Measurements from ENCODE around the gene PTTG1.
A peak's percentile ranks its signal among the peaks of the same experiment; 100 is the strongest.

PTTG1 gene

DNA sequence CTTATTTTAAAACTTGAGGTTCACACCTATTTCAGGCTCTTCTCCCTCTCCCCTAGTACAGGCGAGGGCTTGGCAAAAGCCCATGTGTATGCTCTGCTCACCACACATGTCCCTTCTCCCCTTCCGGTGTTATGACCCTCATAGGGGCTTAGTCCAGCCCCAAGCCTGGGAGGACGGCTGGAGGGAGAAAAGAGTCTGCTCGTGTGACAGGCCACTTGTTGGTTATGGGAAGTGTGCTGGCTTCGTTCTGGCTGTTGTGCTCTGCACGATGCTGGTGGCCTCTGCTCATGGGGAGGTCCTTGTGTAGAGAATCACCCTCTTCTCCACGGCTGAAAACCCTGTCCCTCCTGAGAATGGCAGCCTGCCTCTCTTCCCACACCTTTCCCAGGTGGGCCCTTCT is 11.1 kb downstream of the PTTG1 start:
- Histone ChIP-seq H3K27ac (replicated peaks; ENCODE audit: low read length) (no peak overlapping the region), H3K4me1 (ENCODE audit: control insufficient read depth in 2 of 2, insufficient read depth in 1 of 2, low read depth in 1 of 2, low read length in 2 of 2) (peaks cover 12 to 16% of the 10 kb centered on the region in 2 donors), H3K4me2 (ENCODE audit: insufficient read depth, low read length, poor library complexity, severe bottlenecking) (no peak overlapping the region), H3K4ac (ENCODE audit: low read length) (no peak overlapping the region), H4K8ac (ENCODE audit: low read depth, low read length) (no peak overlapping the region), H2BK12ac (ENCODE audit: low read length) (no peak overlapping the region), H3K36me3 (replicated peaks in 1 of 2; ENCODE audit: control insufficient read depth in 2 of 2, insufficient read depth in 2 of 2, low read length in 2 of 2) (peaks cover 11 to 24% of the 10 kb centered on the region in 2 donors), H2BK120ac (ENCODE audit: low read depth, low read length) (no peak overlapping the region), H3K27me3 (ENCODE audit: control insufficient read depth in 3 of 3, insufficient read depth in 3 of 3, low read depth in 1 of 3, low read length in 3 of 3) (peaks cover 0 to 5% (median 0%) of the 10 kb centered on the region in 3 experiments), H2BK15ac (ENCODE audit: low read length) (no peak overlapping the region), H4K91ac (ENCODE audit: low read depth, low read length, poor library complexity) (no peak overlapping the region), H3K23ac (ENCODE audit: low read depth, low read length, poor library complexity) (no peak overlapping the region), H3K14ac (ENCODE audit: low read length) (no peak overlapping the region), H3K9ac (ENCODE audit: low read depth, low read length, poor library complexity) (no peak overlapping the region), H2AFZ (ENCODE audit: low read length) (peak overlapping the region; percentile 84), H3K18ac (ENCODE audit: low read length) (no peak overlapping the region), H3K79me1 (ENCODE audit: low read depth, low read length) (no peaks in the 10 kb centered on the region), H3K4me3 (ENCODE audit: low read length in 2 of 2) (peak overlapping the region in 1 of 2 donors; percentile 50), H2BK5ac (ENCODE audit: low read length) (no peak overlapping the region), H3K9me3 (replicated peaks in 1 of 2; ENCODE audit: control insufficient read depth in 2 of 2, insufficient read depth in 1 of 2, low read depth in 1 of 2, low read length in 2 of 2) (no peaks in the 10 kb centered on the region), H2AK5ac (ENCODE audit: low read depth, low read length) (no peak overlapping the region)
- no CpG with 5 or more reads among the region's 7 CpGs for WGBS, 2 donors (ENCODE audit: extremely low coverage in 2 of 2, insufficient read length in 2 of 2, insufficient replicate concordance in 1 of 2)
- DNase-seq (ENCODE audit: low spot score), result no peak

DNA sequence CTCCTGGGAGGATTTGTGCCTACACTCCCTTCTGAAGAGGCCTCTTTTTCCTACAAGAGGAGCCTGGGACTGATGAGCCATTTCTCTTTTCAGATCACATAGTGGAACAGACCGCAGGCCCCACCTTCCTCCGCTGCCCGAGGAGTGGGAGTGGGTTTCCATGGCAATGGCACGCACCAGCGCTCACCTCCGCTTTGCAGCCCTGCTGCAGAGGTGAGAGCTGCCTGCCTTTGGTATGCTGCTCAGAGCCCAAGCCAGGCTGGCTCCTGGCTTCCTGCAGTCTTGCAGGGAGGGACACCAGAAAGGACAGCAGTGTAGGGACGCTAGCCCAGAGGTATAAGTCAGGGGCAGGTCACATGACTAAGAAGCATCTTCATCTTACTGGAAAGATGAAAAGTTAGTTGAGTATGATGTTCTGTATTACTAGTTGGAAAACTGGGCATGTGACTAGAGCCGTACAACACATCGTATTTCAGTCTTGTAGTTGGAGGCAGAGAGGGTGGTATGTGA is 12.4 kb downstream of the PTTG1 start:
- Histone ChIP-seq H3K4me1 (ENCODE audit: control insufficient read depth in 2 of 2, insufficient read depth in 1 of 2, low read depth in 1 of 2, low read length in 2 of 2) (peaks cover 14 to 16% of the 10 kb centered on the region in 2 donors), H4K8ac (ENCODE audit: low read depth, low read length) (no peak overlapping the region), H3K79me1 (ENCODE audit: low read depth, low read length) (no peaks in the 10 kb centered on the region), H3K4ac (ENCODE audit: low read length) (no peak overlapping the region), H3K23ac (ENCODE audit: low read depth, low read length, poor library complexity) (no peak overlapping the region), H3K9ac (ENCODE audit: low read depth, low read length, poor library complexity) (no peak overlapping the region), H3K36me3 (replicated peaks in 1 of 2; ENCODE audit: control insufficient read depth in 2 of 2, insufficient read depth in 2 of 2, low read length in 2 of 2) (peaks cover 8 to 11% of the 10 kb centered on the region in 2 donors), H3K4me3 (ENCODE audit: low read length in 2 of 2) (peak overlapping the region in 1 of 2 donors; percentile 21), H3K18ac (ENCODE audit: low read length) (no peak overlapping the region), H4K91ac (ENCODE audit: low read depth, low read length, poor library complexity) (no peak overlapping the region), H2BK12ac (ENCODE audit: low read length) (no peak overlapping the region), H3K4me2 (ENCODE audit: insufficient read depth, low read length, poor library complexity, severe bottlenecking) (peak overlapping the region; percentile 13), H2AK5ac (ENCODE audit: low read depth, low read length) (no peak overlapping the region), H2BK5ac (ENCODE audit: low read length) (no peak overlapping the region), H2BK15ac (ENCODE audit: low read length) (no peak overlapping the region), H2AFZ (ENCODE audit: low read length) (peak overlapping the region; percentile 84), H3K27ac (replicated peaks; ENCODE audit: low read length) (no peak overlapping the region), H3K9me3 (replicated peaks in 1 of 2; ENCODE audit: control insufficient read depth in 2 of 2, insufficient read depth in 1 of 2, low read depth in 1 of 2, low read length in 2 of 2) (no peaks in the 10 kb centered on the region), H3K27me3 (ENCODE audit: control insufficient read depth in 3 of 3, insufficient read depth in 3 of 3, low read depth in 1 of 3, low read length in 3 of 3) (peaks cover 0 to 5% (median 0%) of the 10 kb centered on the region in 3 experiments), H2BK120ac (ENCODE audit: low read depth, low read length) (no peak overlapping the region), H3K14ac (ENCODE audit: low read length) (no peak overlapping the region)
- DNase-seq (ENCODE audit: low spot score), result peak; percentile 30
- WGBS, 2 donors (ENCODE audit: extremely low coverage in 2 of 2, insufficient read length in 2 of 2, insufficient replicate concordance in 1 of 2), result no CpG with 5 or more reads among the region's 9 CpGs

DNA sequence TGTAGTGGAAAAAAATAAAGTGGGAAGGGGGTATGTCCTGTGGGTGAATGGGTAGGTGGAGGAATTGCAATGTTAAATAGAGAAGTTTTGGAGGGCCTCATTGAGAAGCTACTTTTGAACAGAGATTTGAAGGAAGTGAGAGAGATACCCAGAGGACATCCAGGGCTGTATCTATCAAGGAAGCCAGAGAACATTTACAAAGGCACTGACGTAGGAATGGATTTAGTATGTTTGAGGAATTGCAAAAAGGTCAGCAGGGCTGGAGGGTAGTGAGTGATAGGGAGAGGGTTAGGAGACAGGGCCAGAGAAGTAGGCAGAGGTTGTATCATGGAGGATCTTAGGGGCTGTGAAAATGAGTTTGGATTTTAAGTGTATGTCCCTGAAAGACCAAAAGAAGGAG is 13.9 kb downstream of the PTTG1 start:
- Histone ChIP-seq H4K8ac (ENCODE audit: low read depth, low read length) (no peak overlapping the region), H3K36me3 (replicated peaks in 1 of 2; ENCODE audit: control insufficient read depth in 2 of 2, insufficient read depth in 2 of 2, low read length in 2 of 2) (peaks cover 0 to 4% of the 10 kb centered on the region in 2 donors), H3K14ac (ENCODE audit: low read length) (no peak overlapping the region), H3K27me3 (ENCODE audit: control insufficient read depth in 3 of 3, insufficient read depth in 3 of 3, low read depth in 1 of 3, low read length in 3 of 3) (peaks cover 0 to 5% (median 0%) of the 10 kb centered on the region in 3 experiments), H2BK120ac (ENCODE audit: low read depth, low read length) (no peak overlapping the region), H2BK15ac (ENCODE audit: low read length) (no peak overlapping the region), H3K4me1 (ENCODE audit: control insufficient read depth in 2 of 2, insufficient read depth in 1 of 2, low read depth in 1 of 2, low read length in 2 of 2) (peaks cover 14 to 16% of the 10 kb centered on the region in 2 donors), H3K4ac (ENCODE audit: low read length) (no peak overlapping the region), H2AK5ac (ENCODE audit: low read depth, low read length) (no peak overlapping the region), H3K18ac (ENCODE audit: low read length) (no peak overlapping the region), H2BK5ac (ENCODE audit: low read length) (no peak overlapping the region), H3K4me2 (ENCODE audit: insufficient read depth, low read length, poor library complexity, severe bottlenecking) (no peak overlapping the region), H4K91ac (ENCODE audit: low read depth, low read length, poor library complexity) (no peak overlapping the region), H2AFZ (ENCODE audit: low read length) (no peak overlapping the region), H3K9me3 (replicated peaks in 1 of 2; ENCODE audit: control insufficient read depth in 2 of 2, insufficient read depth in 1 of 2, low read depth in 1 of 2, low read length in 2 of 2) (no peaks in the 10 kb centered on the region), H2BK12ac (ENCODE audit: low read length) (no peak overlapping the region), H3K79me1 (ENCODE audit: low read depth, low read length) (no peaks in the 10 kb centered on the region), H3K9ac (ENCODE audit: low read depth, low read length, poor library complexity) (no peak overlapping the region), H3K27ac (replicated peaks; ENCODE audit: low read length) (no peak overlapping the region), H3K23ac (ENCODE audit: low read depth, low read length, poor library complexity) (no peak overlapping the region), H3K4me3 (ENCODE audit: low read length in 2 of 2) (no peak overlapping the region)
- no peak for DNase-seq (ENCODE audit: low spot score)
- WGBS, 2 donors (ENCODE audit: extremely low coverage in 2 of 2, insufficient read length in 2 of 2, insufficient replicate concordance in 1 of 2), result no CpG with 5 or more reads among the region's 1 CpG

DNA sequence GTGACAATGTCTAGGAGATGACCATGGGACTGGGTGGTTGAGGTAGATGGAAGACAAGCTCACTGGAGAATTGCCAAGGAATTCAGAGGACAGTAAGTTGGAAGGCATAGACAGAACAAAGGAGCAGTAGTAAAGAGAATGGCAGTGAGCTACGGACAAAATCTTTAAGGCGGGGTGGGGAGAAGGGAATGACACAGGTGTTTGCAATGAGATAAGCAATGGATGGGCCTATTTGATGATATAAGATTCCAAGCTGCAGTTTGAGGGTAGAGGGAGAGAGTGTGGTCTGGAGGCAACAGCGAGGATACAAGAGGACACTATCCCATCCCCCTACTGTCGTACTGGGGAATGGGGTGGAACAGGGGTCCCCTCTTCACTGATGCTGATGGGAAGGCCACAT is 14.4 kb downstream of the PTTG1 start:
- H2BK5ac ChIP-seq (ENCODE audit: low read length), result no peak overlapping the region
- no peak overlapping the region for H3K4me2 ChIP-seq (ENCODE audit: insufficient read depth, low read length, poor library complexity, severe bottlenecking)
- H3K23ac ChIP-seq (ENCODE audit: low read depth, low read length, poor library complexity), result no peak overlapping the region
- peaks cover 0 to 4% of the 10 kb centered on the region in 2 donors for H3K36me3 ChIP-seq (replicated peaks in 1 of 2; ENCODE audit: control insufficient read depth in 2 of 2, insufficient read depth in 2 of 2, low read length in 2 of 2)
- H3K27ac ChIP-seq (replicated peaks; ENCODE audit: low read length), result no peak overlapping the region
- H3K14ac ChIP-seq (ENCODE audit: low read length), result no peak overlapping the region
- no peaks in the 10 kb centered on the region for H3K79me1 ChIP-seq (ENCODE audit: low read depth, low read length)
- no peak overlapping the region for H3K4me3 ChIP-seq (ENCODE audit: low read length in 2 of 2)
- H2BK12ac ChIP-seq (ENCODE audit: low read length), result no peak overlapping the region
- H3K9me3 ChIP-seq (replicated peaks in 1 of 2; ENCODE audit: control insufficient read depth in 2 of 2, insufficient read depth in 1 of 2, low read depth in 1 of 2, low read length in 2 of 2), result no peaks in the 10 kb centered on the region
- H3K27me3 ChIP-seq (ENCODE audit: control insufficient read depth in 3 of 3, insufficient read depth in 3 of 3, low read depth in 1 of 3, low read length in 3 of 3), result peaks cover 0 to 5% (median 0%) of the 10 kb centered on the region in 3 experiments
- H2AK5ac ChIP-seq (ENCODE audit: low read depth, low read length), result no peak overlapping the region
- H3K18ac ChIP-seq (ENCODE audit: low read length), result no peak overlapping the region
- WGBS, 2 donors (ENCODE audit: extremely low coverage in 2 of 2, insufficient read length in 2 of 2, insufficient replicate concordance in 1 of 2), result no CpG with 5 or more reads among the region's 4 CpGs
- no peak overlapping the region for H3K4ac ChIP-seq (ENCODE audit: low read length)
- DNase-seq (ENCODE audit: low spot score), result no peak
- H4K91ac ChIP-seq (ENCODE audit: low read depth, low read length, poor library complexity), result no peak overlapping the region
- H2BK120ac ChIP-seq (ENCODE audit: low read depth, low read length), result no peak overlapping the region
- peaks cover 14 to 16% of the 10 kb centered on the region in 2 donors for H3K4me1 ChIP-seq (ENCODE audit: control insufficient read depth in 2 of 2, insufficient read depth in 1 of 2, low read depth in 1 of 2, low read length in 2 of 2)
- no peak overlapping the region for H2AFZ ChIP-seq (ENCODE audit: low read length)
- H3K9ac ChIP-seq (ENCODE audit: low read depth, low read length, poor library complexity), result no peak overlapping the region
- H2BK15ac ChIP-seq (ENCODE audit: low read length), result no peak overlapping the region
- no peak overlapping the region for H4K8ac ChIP-seq (ENCODE audit: low read depth, low read length)
